PC-3 (cell line): ENCODE measurements around the gene CHMP5.

Source experiments
- CTCF ChIP-seq: fragments of 300-600 bp; sonication (generic); conservative IDR thresholded peaks from 2 replicates; pipeline ENCODE4 v1.5.1; 2017; ENCODE audit warnings: antibody characterized with exemption, low read depth, mild to moderate bottlenecking, low read length
- EZH2 ChIP-seq: fragments of 300-600 bp; sonication (generic); IDR thresholded peaks from one replicate; pipeline ENCODE4 v1.6.1; 2017; ENCODE audit warnings: antibody characterized with exemption, mild to moderate bottlenecking, low read length; ENCODE audit not compliant: unreplicated experiment

DNA sequence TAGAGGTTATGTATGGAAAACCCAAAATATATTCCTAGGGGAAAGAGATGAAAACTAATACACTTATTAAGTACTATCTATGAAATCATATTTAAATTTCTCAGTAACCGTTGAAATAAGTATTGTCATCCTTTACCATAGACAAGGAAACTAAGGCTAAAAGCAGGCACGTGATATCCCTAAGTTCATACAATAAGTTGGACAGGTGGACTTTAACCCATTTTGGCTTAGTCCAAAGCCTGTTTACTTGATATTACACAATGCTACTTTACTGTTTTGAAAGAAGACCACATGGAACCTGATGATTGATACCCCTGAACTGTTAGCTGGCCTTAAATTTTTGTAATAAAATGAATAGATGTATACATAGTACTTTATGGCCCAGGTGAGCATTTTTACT is 28.9 kb downstream of the CHMP5 start:
- TF ChIP-seq CTCF = no peak
- no peak for TF ChIP-seq EZH2
